Smooth muscle cell (in vitro differentiated cells): ENCODE measurements around the gene REV3L. TPM values are rescaled to one million over a fixed set of nuclear protein-coding genes. Genes with fewer than 3 reads are reported as not detected.

Source experiments
- DNase-seq: peaks from one replicate; lab custom pipeline; 2025; ENCODE audit not compliant: unreplicated experiment; lab: John Stamatoyannopoulos, UW
- H2AFZ ChIP-seq: fragments of 200-600 bp; sonication (generic); 2 replicates; pipeline ENCODE4 v1.6.0; 2016; ENCODE audit warnings: antibody characterized with exemption, low read depth, mild to moderate bottlenecking
- H3F3A ChIP-seq: fragments of 200-600 bp; sonication (generic); 2 replicates; pipeline ENCODE4 v1.6.0; 2017; ENCODE audit warnings: antibody characterized with exemption, low read depth
- H3K27ac ChIP-seq: fragments of 200-600 bp; sonication (generic); 2 replicates; pipeline ENCODE4 v1.5.1; 2016; ENCODE audit warnings: low read depth, mild to moderate bottlenecking
- H3K27me3 ChIP-seq: fragments of 200-600 bp; sonication (generic); 2 replicates; pipeline ENCODE4 v1.6.1; 2016; ENCODE audit warnings: low read depth, mild to moderate bottlenecking
- H3K36me3 ChIP-seq: fragments of 200-600 bp; sonication (generic); 2 replicates; pipeline ENCODE4 v1.5.1; 2016; ENCODE audit warnings: low read depth
- H3K4me1 ChIP-seq: fragments of 200-600 bp; sonication (generic); 2 replicates; pipeline ENCODE4 v1.5.1; 2016; ENCODE audit warnings: low read depth
- H3K4me2 ChIP-seq: fragments of 200-600 bp; sonication (generic); 2 replicates; pipeline ENCODE4 v1.6.0; 2016; ENCODE audit warnings: mild to moderate bottlenecking
- H3K4me3 ChIP-seq: fragments of 200-600 bp; sonication (generic); 2 replicates; pipeline ENCODE4 v1.5.1; 2016; ENCODE audit warnings: mild to moderate bottlenecking
- H3K79me2 ChIP-seq: fragments of 200-600 bp; sonication (generic); 2 replicates; pipeline ENCODE4 v1.6.0; 2016; ENCODE audit warnings: low read depth, mild to moderate bottlenecking
- H3K9ac ChIP-seq: fragments of 200-600 bp; sonication (generic); 2 replicates; pipeline ENCODE4 v1.6.0; 2016; ENCODE audit warnings: low read depth
- H3K9me3 ChIP-seq: fragments of 200-600 bp; sonication (generic); replicated peaks from 2 replicates; pipeline ENCODE4 v1.5.1; 2016; ENCODE audit warnings: low read depth
- H4K20me1 ChIP-seq: fragments of 200-600 bp; sonication (generic); 2 replicates; pipeline ENCODE4 v1.6.0; 2016; ENCODE audit warnings: low read depth
- CTCF ChIP-seq: fragments of 200-600 bp; sonication (generic); IDR thresholded peaks from 2 replicates; pipeline ENCODE4 v1.5.1; 2017; ENCODE audit warnings: borderline replicate concordance, mild to moderate bottlenecking, antibody characterized with exemption; ENCODE audit not compliant: insufficient read depth, poor library complexity, severe bottlenecking
- WGBS: methylation state at CpG from one replicate; pipeline ENCODE4 v1.1.7; 2016; ENCODE audit warnings: low lambda C conversion rate; 5-methylcytosine and 5-hydroxymethylcytosine counted together
- polyA plus RNA-seq: library from polyadenylated mRNA; unstranded; fragments of >200 nt; fragmentation: Nextera tagmentation; extraction: Ambion mirVana; gene quantifications from 2 replicates; pipeline ENCODE4 v1.2.1, GENCODE V29; 2016
- total RNA-seq: library from RNA; depleted of rRNA; stranded (reverse); fragments of >200 nt; gene quantifications from 2 replicates; pipeline ENCODE4 v1.2.3, GENCODE V29; 2014

Gene REV3L
- total and polyA plus RNA-seq, 2 experiments from 2014 or later, result 6.9 to 19.8 TPM

GRCh38 chr6:111282515-111282914 lies 200.5 kb downstream of the REV3L start:
- peaks cover 10% of the 10 kb centered on the region for H3K36me3 ChIP-seq
- H3K9me3 ChIP-seq, result no peaks in the 10 kb centered on the region
- TF ChIP-seq CTCF, result no peak
- H3K4me3 ChIP-seq, result no peak overlapping the region
- H3K9ac ChIP-seq, result no peak overlapping the region
- no peak overlapping the region for H3K27ac ChIP-seq
- H3K4me1 ChIP-seq, result no peaks in the 10 kb centered on the region
- H2AFZ ChIP-seq, result no peak overlapping the region
- H4K20me1 ChIP-seq, result no peaks in the 10 kb centered on the region
- 96% methylated on average over 1 of the region's 1 CpG for WGBS
- no peak overlapping the region for H3K4me2 ChIP-seq
- no peaks in the 10 kb centered on the region for H3K79me2 ChIP-seq
- DNase-seq, result no peak
- no peaks in the 10 kb centered on the region for H3F3A ChIP-seq
- no peaks in the 10 kb centered on the region for H3K27me3 ChIP-seq

- Histone ChIP-seq H3K4me2 (no peak overlapping the region), H3K79me2 (peaks cover 4% of the 10 kb centered on the region)
- DNase-seq, result no peak
These were observed 202.5 kb downstream of the REV3L start for GRCh38 chr6:111280445-111280955.

GRCh38 chr6:111278731-111279130 lies 204.3 kb downstream of the REV3L start:
- no peak overlapping the region for H2AFZ ChIP-seq
- H3K27ac ChIP-seq, result no peak overlapping the region
- H3K9me3 ChIP-seq, result peaks cover 14% of the 10 kb centered on the region
- H3K4me2 ChIP-seq, result no peak overlapping the region
- H3K36me3 ChIP-seq, result peaks cover 30% of the 10 kb centered on the region
- no peaks in the 10 kb centered on the region for H3K4me1 ChIP-seq
- peaks cover 22% of the 10 kb centered on the region for H3K79me2 ChIP-seq
- WGBS, result 96% methylated on average over 2 of the region's 2 CpGs
- H3K9ac ChIP-seq, result no peak overlapping the region
- no peak for DNase-seq
- no peaks in the 10 kb centered on the region for H3K27me3 ChIP-seq
- H4K20me1 ChIP-seq, result no peaks in the 10 kb centered on the region
- H3F3A ChIP-seq, result no peaks in the 10 kb centered on the region
- no peak overlapping the region for H3K4me3 ChIP-seq
- no peak for TF ChIP-seq CTCF

More at GRCh38 chr6:111280445-111280955, 202.5 kb downstream of the REV3L start:
- H3K4me1 ChIP-seq, result no peaks in the 10 kb centered on the region
- no peak for TF ChIP-seq CTCF
- H2AFZ ChIP-seq, result no peak overlapping the region
- H3K9me3 ChIP-seq, result peaks cover 1% of the 10 kb centered on the region
- WGBS, result 89% methylated on average over 4 of the region's 4 CpGs
- H3K27me3 ChIP-seq, result no peaks in the 10 kb centered on the region
- peaks cover 20% of the 10 kb centered on the region for H3K36me3 ChIP-seq
- H3F3A ChIP-seq, result no peaks in the 10 kb centered on the region
- H3K9ac ChIP-seq, result peak overlapping the region; percentile 5
- no peak overlapping the region for H3K27ac ChIP-seq
- no peak overlapping the region for H3K4me3 ChIP-seq
- H4K20me1 ChIP-seq, result no peaks in the 10 kb centered on the region

- H4K20me1 ChIP-seq, result no peaks in the 10 kb centered on the region
- H3K4me2 ChIP-seq, result no peak overlapping the region
- H3K9ac ChIP-seq, result no peak overlapping the region
- H3K9me3 ChIP-seq, result peaks cover 14% of the 10 kb centered on the region
- no peak for DNase-seq
- H3K27me3 ChIP-seq, result no peaks in the 10 kb centered on the region
- peak overlapping the region; percentile 40 for H3K27ac ChIP-seq
- peaks cover 30% of the 10 kb centered on the region for H3K36me3 ChIP-seq
- no peaks in the 10 kb centered on the region for H3K4me1 ChIP-seq
- no peak overlapping the region for H2AFZ ChIP-seq
- WGBS, result 86% methylated on average over 1 of the region's 1 CpG
- TF ChIP-seq CTCF, result no peak
- no peak overlapping the region for H3K4me3 ChIP-seq
- H3F3A ChIP-seq, result no peaks in the 10 kb centered on the region
- peaks cover 24% of the 10 kb centered on the region for H3K79me2 ChIP-seq
These were observed 205.2 kb downstream of the REV3L start for GRCh38 chr6:111277819-111278218.
